HEK293 (cell line): ENCODE results near the gene FGR.
A peak's percentile ranks its signal among the peaks of the same experiment; 100 is the strongest.
"Not testable (repeated sequence)": the region's sequence is repeated elsewhere in the genome, so short reads cannot be mapped to it uniquely, and the experiment has no call there.

Experiments
- CTCF ChIA-PET: fragments of 350-600 bp; formaldehyde crosslinking; extraction: SDS; loops from one replicate; lab custom pipeline; 2021; ENCODE audit warnings: antibody characterized with exemption; lab: Yijun Ruan, JAX
- POLR2A ChIA-PET: fragments of 300-600 bp; formaldehyde crosslinking; extraction: SDS; loops from one replicate; lab custom pipeline; 2020; ENCODE audit warnings: antibody characterized with exemption, inconsistent platforms; lab: Yijun Ruan, JAX
- H3K27ac ChIP-seq: fragments of 200-500 bp; sonication (Bioruptor generic); 2 replicates; pipeline ENCODE4 v1.5.1; 2014; ENCODE audit warnings: low read depth, low read length, control low read depth, inconsistent platforms; ENCODE audit errors: extremely low read depth
- H3K36me3 ChIP-seq, 2 experiments: fragments of 200-500 bp in 1 of 2; sonication (Bioruptor generic) in 1 of 2; 1 replicate in 1 of 2; 2 replicates in 1 of 2; pipeline ENCODE4 v1.5.1; 2014 to 2017; ENCODE audit warnings: inconsistent platforms in 2 of 2, low read length in 2 of 2; ENCODE audit not compliant: control insufficient read depth in 2 of 2, insufficient read depth in 1 of 2
- H3K4me1 ChIP-seq: fragments of 200-500 bp; sonication (Bioruptor generic); 2 replicates; pipeline ENCODE4 v1.5.1; 2014; ENCODE audit warnings: mild to moderate bottlenecking, low read length, inconsistent platforms; ENCODE audit not compliant: control insufficient read depth, insufficient read depth
- H3K4me3 ChIP-seq: 2 replicates; pipeline ENCODE4 v1.5.1; 2011; ENCODE audit warnings: low read depth, mild to moderate bottlenecking, control low read depth, low read length, moderate library complexity
- H3K9me3 ChIP-seq: fragments of 200-500 bp; sonication (Bioruptor generic); 2 replicates; pipeline ENCODE4 v1.5.1; 2014; ENCODE audit warnings: low read depth, low read length, inconsistent platforms; ENCODE audit not compliant: control insufficient read depth, insufficient read depth
- PRDM2 ChIP-seq: fragments of 450-650 bp; formaldehyde crosslinking; IDR thresholded peaks from 2 replicates; pipeline ENCODE4 v1.5.1; 2016; ENCODE audit warnings: missing biosample characterization, missing genetic modification characterization, borderline replicate concordance
- TCF7L2 ChIP-seq: IDR thresholded peaks from 2 replicates; pipeline ENCODE4 v1.6.1; 2011; ENCODE audit warnings: low read depth, mild to moderate bottlenecking, inconsistent platforms, low read length, moderate library complexity, borderline replicate concordance
- ZBTB17 ChIP-seq: fragments of 450-650 bp; formaldehyde crosslinking; IDR thresholded peaks from 2 replicates; pipeline ENCODE4 v1.5.1; 2016; ENCODE audit warnings: missing biosample characterization, missing genetic modification characterization
- ZNF169 ChIP-seq: fragments of 450-650 bp; formaldehyde crosslinking; IDR thresholded peaks from 2 replicates; pipeline ENCODE4 v1.5.1; 2016; ENCODE audit warnings: missing biosample characterization, missing genetic modification characterization
- ZNF37A ChIP-seq: fragments of 450-650 bp; IDR thresholded peaks from 2 replicates; pipeline ENCODE4 v1.5.1; 2018; ENCODE audit warnings: missing biosample characterization, missing genetic modification characterization
- ZNF530 ChIP-seq: fragments of 450-650 bp; formaldehyde crosslinking; IDR thresholded peaks from 2 replicates; pipeline ENCODE4 v1.5.1; 2016; ENCODE audit warnings: low read depth, missing biosample characterization, missing genetic modification characterization
- ZNF596 ChIP-seq: fragments of 450-650 bp; IDR thresholded peaks from 2 replicates; pipeline ENCODE4 v1.5.0; 2018; ENCODE audit warnings: missing biosample characterization, mild to moderate bottlenecking, missing genetic modification characterization, moderate library complexity
- ZNF837 ChIP-seq: fragments of 450-650 bp; formaldehyde crosslinking; IDR thresholded peaks from 2 replicates; pipeline ENCODE4 v1.5.1; 2016; ENCODE audit warnings: missing biosample characterization, missing genetic modification characterization
- ZSCAN16 ChIP-seq: fragments of 450-650 bp; formaldehyde crosslinking; IDR thresholded peaks from 2 replicates; pipeline ENCODE4 v1.5.1; 2016; ENCODE audit warnings: missing biosample characterization, missing genetic modification characterization

The FGR gene

GRCh38 chr1:27643600-27644368 is 8.8 kb upstream of the FGR start (continued):
- TF ChIP-seq PRDM2 (tag by site-specific recombination) (no peak), ZNF596 (tag by site-specific recombination) (no peak)

GRCh38 chr1:27640514-27640913 is 5.5 kb upstream of the FGR start:
- H3K27ac ChIP-seq, H3K36me3 ChIP-seq, POLR2A ChIA-PET: not testable (repeated sequence)

GRCh38 chr1:27638805-27639204 is 3.8 kb upstream of the FGR start:
- H3K27ac ChIP-seq = no peak overlapping the region
- H3K36me3 ChIP-seq = no peaks in the 10 kb centered on the region
- H3K4me1 ChIP-seq = no peaks in the 10 kb centered on the region
- POLR2A ChIA-PET = interaction anchor here (0.7 kb wide), 1 partner anchor 33 kb away, joined by 6 read pairs; no protein-coding TSS in a partner anchor
- H3K9me3 ChIP-seq = no peaks in the 10 kb centered on the region
- CTCF ChIA-PET = interaction anchor here (1.0 to 2.1 kb wide), 4 partner anchors 10 to 31 kb away, joined by 3 to 8 read pairs (median 6); no protein-coding TSS in a partner anchor
- TF ChIP-seq ZNF530 (tag by site-specific recombination) (no peak), ZNF169 (tag by site-specific recombination) (no peak), TCF7L2 (no peak), ZSCAN16 (tag by site-specific recombination) (no peak), ZNF837 (tag by site-specific recombination) (no peak)
- no peak overlapping the region for H3K4me3 ChIP-seq

More at GRCh38 chr1:27640514-27640913, 5.5 kb upstream of the FGR start:
- H3K9me3 ChIP-seq, H3K4me1 ChIP-seq, H3K4me3 ChIP-seq: not testable (repeated sequence)
- CTCF ChIA-PET = interaction anchor here (1.3 to 1.9 kb wide), 2 partner anchors 22 to 34 kb away, joined by 3 to 6 read pairs; no protein-coding TSS in a partner anchor

- Histone ChIP-seq H3K4me1 (no peaks in the 10 kb centered on the region), H3K27ac (no peak overlapping the region), H3K9me3 (no peaks in the 10 kb centered on the region), H3K36me3 (no peaks in the 10 kb centered on the region), H3K4me3 (no peak overlapping the region)
- ChIA-PET CTCF (interaction anchor here (0.9 to 2.1 kb wide), 5 partner anchors 9 to 31 kb away, joined by 3 to 8 read pairs (median 6); no protein-coding TSS in a partner anchor), POLR2A (interaction anchor here (0.7 kb wide), 1 partner anchor 135 kb away, joined by 3 read pairs; the partner anchor contains the start of gene STX12)
- TF ChIP-seq ZBTB17 (tag by site-specific recombination) (peak; percentile 45; the same call in 1 of the 2 replicates), ZNF37A (tag by site-specific recombination) (no peak)
Observed at GRCh38 chr1:27638047-27638734, 3.2 kb upstream of the FGR start.
